HFFc6 (cell line): ENCODE results near the gene MED8. TPM values are rescaled to one million over a fixed set of nuclear protein-coding genes. Genes with fewer than 3 reads are reported as not detected.

Source experiments
- DNase-seq: peaks from one replicate; pipeline ENCODE4 v3.0.0-alpha.2; 2018
- H3K27ac Mint-ChIP-seq: 2 replicates; pipeline ENCODE4 v1.8.0; 2020; ENCODE audit warnings: mild to moderate bottlenecking, mixed read lengths
- H3K27me3 Mint-ChIP-seq: 2 replicates; pipeline ENCODE4 v1.8.0; 2021; ENCODE audit warnings: mild to moderate bottlenecking, moderate library complexity, mixed read lengths; ENCODE audit not compliant: insufficient read depth
- H3K36me3 Mint-ChIP-seq: 2 replicates; pipeline ENCODE4 v1.8.0; 2021; ENCODE audit warnings: low read depth, mixed read lengths
- H3K4me1 Mint-ChIP-seq: 2 replicates; pipeline ENCODE4 v1.8.0; 2020; ENCODE audit warnings: low read depth, mixed read lengths
- H3K4me3 Mint-ChIP-seq: 2 replicates; pipeline ENCODE4 v1.8.0; 2020; ENCODE audit warnings: mild to moderate bottlenecking, moderate library complexity, mixed read lengths
- H3K9me3 Mint-ChIP-seq: 2 replicates; pipeline ENCODE4 v1.8.0; 2020; ENCODE audit warnings: mild to moderate bottlenecking, mixed read lengths
- CTCF ChIP-seq: fragments of 200-600 bp; sonication (generic); IDR thresholded peaks from 2 replicates; pipeline ENCODE4 v1.5.0; 2021; ENCODE audit warnings: antibody characterized with exemption, mild to moderate bottlenecking
- total RNA-seq, 6 experiments: library from RNA; stranded (reverse); fragmentation: NEBNext Ultra II Directional; extraction: Animal tissue kit (Norgen Biotek cat#: 25700); gene quantifications; 2 replicates in 1 of 6; 3 replicates in 5 of 6; pipeline ENCODE4 v1.2.3, GENCODE V29; 2021

MED8 gene
- total RNA-seq, 6 experiments from 2014 or later: 56.0 to 64.0 (median 60.8) TPM

DNA sequence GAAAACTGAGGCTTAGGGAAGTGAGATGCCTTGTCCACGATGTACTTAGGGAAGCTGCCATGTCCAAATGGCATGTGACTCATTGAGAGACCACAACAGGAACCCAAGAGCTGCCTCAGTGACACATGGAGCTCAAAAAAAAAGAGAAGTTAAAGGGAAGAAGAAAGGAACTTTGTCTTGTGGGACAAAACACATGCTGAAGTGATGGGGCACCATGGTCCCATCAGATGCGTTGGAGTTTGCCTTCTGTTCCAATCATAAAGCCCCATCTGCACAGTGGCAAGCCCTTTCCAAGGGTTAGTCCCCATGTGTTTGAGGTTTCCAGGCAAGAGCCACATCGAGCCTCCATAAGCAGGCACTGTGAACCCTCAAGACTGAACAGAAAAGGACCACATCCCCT, 8.0 kb downstream of the MED8 start:
- Mint-ChIP-seq H3K27me3 (peaks cover 5% of the 10 kb centered on the region), H3K27ac (peak overlapping the region; percentile 48), H3K4me3 (no peak overlapping the region), H3K4me1 (peaks cover 28% of the 10 kb centered on the region), H3K36me3 (peaks cover 42% of the 10 kb centered on the region), H3K9me3 (no peaks in the 10 kb centered on the region)
- DNase-seq: no peak
- TF ChIP-seq CTCF: no peak

GRCh38 chr1:43379476-43379875, 10.1 kb downstream of the MED8 start:
- Mint-ChIP-seq H3K9me3 (no peaks in the 10 kb centered on the region), H3K27me3 (peaks cover 5% of the 10 kb centered on the region), H3K4me3 (no peak overlapping the region), H3K4me1 (peaks cover 27% of the 10 kb centered on the region), H3K27ac (no peak overlapping the region), H3K36me3 (peaks cover 41% of the 10 kb centered on the region)
- no peak for TF ChIP-seq CTCF
- no peak for DNase-seq

GRCh38 chr1:43377831-43378230, 11.8 kb downstream of the MED8 start:
- no peak for DNase-seq
- Mint-ChIP-seq H3K27me3 (peaks cover 5% of the 10 kb centered on the region), H3K36me3 (peaks cover 30% of the 10 kb centered on the region), H3K9me3 (no peaks in the 10 kb centered on the region), H3K4me1 (peaks cover 20% of the 10 kb centered on the region), H3K27ac (no peak overlapping the region), H3K4me3 (no peak overlapping the region)
- no peak for TF ChIP-seq CTCF

DNA sequence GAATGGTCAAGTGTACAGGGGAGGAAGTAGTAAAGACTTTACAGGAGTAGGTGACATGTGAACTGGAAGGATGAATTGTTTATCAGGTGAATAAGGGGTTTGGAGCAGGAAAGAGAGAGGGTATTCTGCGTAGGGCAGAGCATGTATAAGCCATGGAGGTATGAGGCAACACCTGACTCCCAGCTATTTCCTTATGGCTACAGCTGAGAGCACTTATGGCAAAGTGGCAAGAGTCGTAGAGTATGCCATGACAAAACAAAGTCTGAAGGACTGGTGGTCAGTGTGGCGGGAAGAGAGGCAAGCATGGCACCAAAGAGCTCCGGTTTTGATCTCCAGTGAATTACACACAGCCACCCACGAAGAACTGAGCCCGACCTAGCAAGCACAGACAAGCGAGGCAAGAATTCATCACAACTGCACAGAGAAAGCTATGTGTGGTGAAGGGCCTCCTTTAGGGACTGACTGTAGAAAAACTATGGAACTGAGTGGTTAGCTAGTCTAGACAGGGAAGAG, 12.8 kb downstream of the MED8 start:
- no peak for TF ChIP-seq CTCF
- Mint-ChIP-seq H3K27me3 (peaks cover 2% of the 10 kb centered on the region), H3K4me1 (peaks cover 9% of the 10 kb centered on the region), H3K9me3 (no peaks in the 10 kb centered on the region), H3K4me3 (no peak overlapping the region), H3K27ac (no peak overlapping the region), H3K36me3 (peaks cover 21% of the 10 kb centered on the region)
- no peak for DNase-seq

DNA sequence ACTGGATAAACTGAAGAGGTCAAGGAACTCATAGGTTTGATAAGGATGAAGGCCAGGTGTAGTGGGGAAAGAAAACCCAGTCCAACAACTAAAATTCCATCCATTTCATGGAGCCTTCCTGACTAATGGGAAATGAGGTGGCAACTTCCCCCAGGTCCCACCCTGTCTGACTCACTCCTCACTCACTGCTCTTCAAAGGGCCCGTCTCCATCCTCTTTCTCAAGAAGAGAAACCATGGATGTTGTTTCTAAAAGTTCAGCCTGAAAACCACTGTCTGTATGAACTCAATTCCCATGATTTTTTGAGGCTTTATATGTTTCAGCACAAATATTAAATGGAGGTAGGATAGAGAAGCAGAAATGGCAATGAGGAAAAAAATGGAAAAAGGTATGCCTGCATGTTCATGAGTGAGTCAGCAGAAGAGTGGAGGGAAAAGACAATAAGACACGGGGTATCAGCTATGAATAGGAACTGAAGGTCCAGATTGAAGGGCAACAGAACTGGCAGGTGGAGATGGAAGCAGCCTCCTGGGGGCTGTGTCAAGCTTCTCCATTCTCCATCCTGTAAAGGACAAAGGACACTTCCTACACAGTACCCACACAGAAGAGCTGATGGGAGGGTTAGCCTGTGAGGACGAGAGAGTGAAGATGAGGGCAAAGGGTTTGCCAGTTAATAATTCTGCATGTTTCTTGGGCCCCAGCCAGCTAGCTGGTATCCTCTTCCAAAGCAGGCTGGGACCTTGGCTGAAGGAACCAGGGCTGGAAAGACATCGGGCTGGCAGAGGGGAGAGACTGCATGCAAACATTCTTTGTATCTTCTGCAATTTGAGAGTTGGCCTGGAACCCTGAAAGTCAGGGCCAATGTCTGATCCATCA, 16.3 kb downstream of the MED8 start:
- no peak for TF ChIP-seq CTCF
- Mint-ChIP-seq H3K36me3 (peaks cover 32% of the 10 kb centered on the region), H3K9me3 (no peaks in the 10 kb centered on the region), H3K4me1 (peaks cover 8% of the 10 kb centered on the region), H3K27ac (no peak overlapping the region), H3K4me3 (no peak overlapping the region), H3K27me3 (peaks cover 2% of the 10 kb centered on the region)
- DNase-seq: peak; percentile 72
